HG02943 (cell line): Measurements from ENCODE around the gene TSSC4.

Source experiments
- ATAC-seq: cut with Tn5 transposase; IDR thresholded peaks from one replicate; pipeline ENCODE4 v1.9.1; 2021; ENCODE audit warnings: mild to moderate bottlenecking, low read depth, moderate library complexity; ENCODE audit not compliant: unreplicated experiment

The TSSC4 gene

GRCh38 chr11:2414616-2415015 lies 14.1 kb downstream of the TSSC4 start:
- ATAC-seq: no peak

- no peak for ATAC-seq
Observed at GRCh38 chr11:2415171-2415570, 14.6 kb downstream of the TSSC4 start.

GRCh38 chr11:2415601-2416380 lies 15.2 kb downstream of the TSSC4 start:
- no peak for ATAC-seq

- ATAC-seq: no peak
Observed at GRCh38 chr11:2416765-2417164, 16.2 kb downstream of the TSSC4 start.

- ATAC-seq: no peak
Observed at GRCh38 chr11:2417856-2418692, 17.5 kb downstream of the TSSC4 start.

- no peak for ATAC-seq
Observed at GRCh38 chr11:2418693-2419360, 18.3 kb downstream of the TSSC4 start.

- no peak for ATAC-seq
Observed at GRCh38 chr11:2419638-2420501, 19.3 kb downstream of the TSSC4 start.

GRCh38 chr11:2420502-2421225 lies 20.1 kb downstream of the TSSC4 start:
- no peak for ATAC-seq

- ATAC-seq: no peak
Observed at GRCh38 chr11:2421226-2421994, 20.9 kb downstream of the TSSC4 start.

- no peak for ATAC-seq
Observed at GRCh38 chr11:2421996-2422395, 21.4 kb downstream of the TSSC4 start.

GRCh38 chr11:2422461-2423156 lies 22.1 kb downstream of the TSSC4 start:
- ATAC-seq: no peak

- no peak for ATAC-seq
Observed at GRCh38 chr11:2423157-2424025, 22.8 kb downstream of the TSSC4 start.

GRCh38 chr11:2424811-2425495 lies 24.4 kb downstream of the TSSC4 start:
- ATAC-seq: no peak

GRCh38 chr11:2425506-2425905 lies 25.0 kb downstream of the TSSC4 start:
- ATAC-seq: no peak

- ATAC-seq: no peak
Observed at GRCh38 chr11:2426221-2426620, 25.7 kb downstream of the TSSC4 start.

- no peak for ATAC-seq
Observed at GRCh38 chr11:2426826-2427521, 26.4 kb downstream of the TSSC4 start.
